B cell (primary cell): Measurements from ENCODE around the gene SLC28A3.

Experiments used
- CTCF ChIP-seq: fragments of 200-600 bp; IDR thresholded peaks from one replicate; pipeline ENCODE4 v1.8.0; 2022; ENCODE audit warnings: antibody characterized with exemption, mild to moderate bottlenecking
- EZH2 ChIP-seq: IDR thresholded peaks from 2 replicates; pipeline ENCODE4 v1.6.1; 2012; ENCODE audit warnings: borderline replicate concordance, low read depth, mild to moderate bottlenecking, moderate library complexity, low read length; ENCODE audit not compliant: insufficient read depth, poor library complexity, severe bottlenecking

GRCh38 chr9:84325347-84325973 lies 15.1 kb downstream of the SLC28A3 start:
- no peak for TF ChIP-seq CTCF
- no peak for TF ChIP-seq EZH2
